Left ventricle myocardium inferior (tissue), 1 donor: ENCODE data around the gene MIGA2. TPM values are rescaled to one million over a fixed set of nuclear protein-coding genes. Genes with fewer than 3 reads are reported as not detected.

Experiments used
- DNase-seq: peaks from one replicate; pipeline ENCODE4 v3.0.0-alpha.2; 2020
- H3K27ac ChIP-seq: fragments of 200-600 bp; replicated peaks from 2 replicates; pipeline ENCODE4 v1.8.0; 2021
- H3K27me3 ChIP-seq: fragments of 200-600 bp; 2 replicates; pipeline ENCODE4 v1.8.0; 2021; ENCODE audit warnings: low read depth
- H3K36me3 ChIP-seq: fragments of 200-600 bp; 2 replicates; pipeline ENCODE4 v1.8.0; 2021
- H3K4me1 ChIP-seq: fragments of 200-600 bp; 2 replicates; pipeline ENCODE4 v1.8.0; 2021
- H3K4me3 ChIP-seq: fragments of 200-600 bp; 2 replicates; pipeline ENCODE4 v1.8.0; 2021; ENCODE audit warnings: mild to moderate bottlenecking, moderate library complexity
- H3K9me3 ChIP-seq: fragments of 200-600 bp; replicated peaks from 2 replicates; pipeline ENCODE4 v1.8.0; 2021
- CTCF ChIP-seq: fragments of 200-600 bp; IDR thresholded peaks from 2 replicates; pipeline ENCODE4 v1.8.0; 2021; ENCODE audit warnings: antibody characterized with exemption, mild to moderate bottlenecking, borderline replicate concordance
- intact Hi-C: fragments of 100-400 bp; cut with micrococcal nuclease; formaldehyde crosslinking; loops from one replicate; pipeline ENCODE4 v1.11.0; 2022
- total RNA-seq: library from RNA; stranded (reverse); fragmentation: NEBNext Ultra II Directional; extraction: Animal tissue kit (Norgen Biotek cat#: 25700); gene quantifications from one replicate; pipeline ENCODE4 v1.2.1, GENCODE V29; 2021
- donor health status: DM: no; HTN: yes; CAD: no; lungs with severe emphysema.

MIGA2 gene
- total RNA-seq, 1 donor from 2014 or later: 35.6 TPM

- no peak for TF ChIP-seq CTCF
- Histone ChIP-seq H3K4me3 (no peak overlapping the region), H3K36me3 (peaks cover 75% of the 10 kb centered on the region), H3K27ac (no peak overlapping the region), H3K9me3 (no peaks in the 10 kb centered on the region), H3K4me1 (peaks cover 5% of the 10 kb centered on the region), H3K27me3 (no peaks in the 10 kb centered on the region)
- DNase-seq: no peak
- intact Hi-C loops: no loop called here
Measured at GRCh38 chr9:129012343-129012742, 24.1 kb upstream of the MIGA2 start.

GRCh38 chr9:129012893-129013448, 23.5 kb upstream of the MIGA2 start:
- Histone ChIP-seq H3K36me3 (peaks cover 75% of the 10 kb centered on the region), H3K9me3 (no peaks in the 10 kb centered on the region), H3K27me3 (no peaks in the 10 kb centered on the region), H3K27ac (no peak overlapping the region), H3K4me3 (no peak overlapping the region), H3K4me1 (no peaks in the 10 kb centered on the region)
- intact Hi-C loops: no loop called here
- no peak for TF ChIP-seq CTCF
- DNase-seq: no peak

GRCh38 chr9:129013674-129014073, 22.8 kb upstream of the MIGA2 start:
- TF ChIP-seq CTCF: no peak
- intact Hi-C loops: no loop called here
- H3K36me3 ChIP-seq: peaks cover 75% of the 10 kb centered on the region

GRCh38 chr9:129014124-129014523, 22.3 kb upstream of the MIGA2 start:
- Histone ChIP-seq H3K36me3 (peaks cover 73% of the 10 kb centered on the region), H3K27ac (no peak overlapping the region), H3K4me3 (no peak overlapping the region), H3K9me3 (no peaks in the 10 kb centered on the region), H3K27me3 (no peaks in the 10 kb centered on the region), H3K4me1 (no peaks in the 10 kb centered on the region)
- no peak for DNase-seq
- intact Hi-C loops: no loop called here
- no peak for TF ChIP-seq CTCF

More at GRCh38 chr9:129013674-129014073, 22.8 kb upstream of the MIGA2 start:
- H3K4me1 ChIP-seq: no peaks in the 10 kb centered on the region
- H3K27me3 ChIP-seq: no peaks in the 10 kb centered on the region
- no peak overlapping the region for H3K4me3 ChIP-seq
- H3K27ac ChIP-seq: no peak overlapping the region
- DNase-seq: no peak
- H3K9me3 ChIP-seq: no peaks in the 10 kb centered on the region

GRCh38 chr9:129014608-129015007, 21.8 kb upstream of the MIGA2 start:
- TF ChIP-seq CTCF: no peak
- Histone ChIP-seq H3K9me3 (no peaks in the 10 kb centered on the region), H3K36me3 (peaks cover 72% of the 10 kb centered on the region), H3K27ac (no peak overlapping the region), H3K4me3 (no peak overlapping the region), H3K4me1 (no peaks in the 10 kb centered on the region), H3K27me3 (no peaks in the 10 kb centered on the region)
- intact Hi-C loops: no loop called here
- no peak for DNase-seq
